ENCODE data around the gene KRT5. TPM values are rescaled to one million over a fixed set of nuclear protein-coding genes. Genes with fewer than 3 reads are reported as not detected.

Gene KRT5
- total RNA-seq, 1 donor = under 0.01 TPM

- DNase-seq (ENCODE audit: low read depth) = no peak
- no peak for TF ChIP-seq CTCF (IDR thresholded peaks at IDR 0.05; ENCODE audit: insufficient read depth, low read depth, low read length)
- H3K4me3 ChIP-seq (ENCODE audit: low read depth, low read length) = no peak overlapping the region
Observed at GRCh38 chr12:52546126-52546525, 25.9 kb upstream of the KRT5 start.

- H3K4me3 ChIP-seq (ENCODE audit: low read depth, low read length) = no peak overlapping the region
- no peak for TF ChIP-seq CTCF (IDR thresholded peaks at IDR 0.05; ENCODE audit: insufficient read depth, low read depth, low read length)
- no peak for DNase-seq (ENCODE audit: low read depth)
Observed at GRCh38 chr12:52543985-52544883, 24.0 kb upstream of the KRT5 start.

GRCh38 chr12:52542785-52543318, 22.7 kb upstream of the KRT5 start:
- H3K4me3 ChIP-seq (ENCODE audit: low read depth, low read length) = no peak overlapping the region
- DNase-seq (ENCODE audit: low read depth) = no peak

GRCh38 chr12:52542157-52542556, 22.0 kb upstream of the KRT5 start:
- no peak overlapping the region for H3K4me3 ChIP-seq (ENCODE audit: low read depth, low read length)
- no peak for DNase-seq (ENCODE audit: low read depth)
- TF ChIP-seq CTCF (IDR thresholded peaks at IDR 0.05; ENCODE audit: insufficient read depth, low read depth, low read length) = no peak

More at GRCh38 chr12:52542785-52543318, 22.7 kb upstream of the KRT5 start:
- TF ChIP-seq CTCF (IDR thresholded peaks at IDR 0.05; ENCODE audit: insufficient read depth, low read depth, low read length) = no peak

- DNase-seq (ENCODE audit: low read depth) = no peak
- no peak overlapping the region for H3K4me3 ChIP-seq (ENCODE audit: low read depth, low read length)
- TF ChIP-seq CTCF (IDR thresholded peaks at IDR 0.05; ENCODE audit: insufficient read depth, low read depth, low read length) = no peak
Observed at GRCh38 chr12:52541709-52542108, 21.5 kb upstream of the KRT5 start.

GRCh38 chr12:52540531-52540930, 20.3 kb upstream of the KRT5 start:
- no peak overlapping the region for H3K4me3 ChIP-seq (ENCODE audit: low read depth, low read length)
- TF ChIP-seq CTCF (IDR thresholded peaks at IDR 0.05; ENCODE audit: insufficient read depth, low read depth, low read length) = no peak
- no peak for DNase-seq (ENCODE audit: low read depth)

Data from fibroblast of villous mesenchyme (primary cell).